ENCODE data around the gene KLHDC3.

GRCh38 chr6:42971746-42972327, 42.2 kb upstream of the KLHDC3 start:
- TF ChIP-seq POLR2AphosphoS2 (IDR thresholded peaks at IDR 0.05; ENCODE audit: low read depth, low read length) = no peak
- no peak for TF ChIP-seq ZBTB11 (CRISPR knock-in tag; IDR thresholded peaks at IDR 0.05)
- TF ChIP-seq CTCF (IDR thresholded peaks at IDR 0.05 in 2 of 3, conservative IDR thresholded peaks at IDR 0.05 in 1 of 3; ENCODE audit: control insufficient read depth in 2 of 3, extremely low read depth in 1 of 3, insufficient read depth in 1 of 3, low read depth in 3 of 3, low read length in 3 of 3) = no peak
- TF ChIP-seq POLR2A (IDR thresholded peaks at IDR 0.05; ENCODE audit: low read depth, low read length) = no peak
- no peak for TF ChIP-seq CREM (IDR thresholded peaks at IDR 0.05; ENCODE audit: low read depth)
- no peak for TF ChIP-seq YBX1 (IDR thresholded peaks at IDR 0.05)
- no peak for TF ChIP-seq EP300 (IDR thresholded peaks at IDR 0.05; ENCODE audit: borderline replicate concordance in 1 of 2, control insufficient read depth in 1 of 2, low read depth in 2 of 2, low read length in 2 of 2)
- no peak for TF ChIP-seq BACH1 (IDR thresholded peaks at IDR 0.05; ENCODE audit: borderline replicate concordance)
- no peak for TF ChIP-seq HDAC2 (IDR thresholded peaks at IDR 0.05)
- TF ChIP-seq ZBTB33 (IDR thresholded peaks at IDR 0.05) = no peak
- no peak for TF ChIP-seq POLR2AphosphoS5 (IDR thresholded peaks at IDR 0.05; ENCODE audit: low read length)

Measured in GM12878 (cell line).